H1 (cell line): ENCODE data around the gene ARMC9. TPM values are rescaled to one million over a fixed set of nuclear protein-coding genes. Genes with fewer than 3 reads are reported as not detected.

ENCODE experiments used
- CTBP2 ChIP-seq: IDR thresholded peaks from 2 replicates; pipeline ENCODE4 v1.7.0; 2011; ENCODE audit warnings: borderline replicate concordance, mild to moderate bottlenecking, moderate library complexity, mixed read lengths, low read length; ENCODE audit not compliant: insufficient read depth, insufficient read length
- RFX5 ChIP-seq: IDR thresholded peaks from 2 replicates; pipeline ENCODE4 v1.6.1; 2011; ENCODE audit warnings: low read depth, low read length, improper control_type of control experiment, borderline replicate concordance
- SP1 ChIP-seq: IDR thresholded peaks from 2 replicates; pipeline ENCODE4 v1.6.1; 2011; ENCODE audit warnings: low read depth, low read length
- SUZ12 ChIP-seq: fragments of 200-600 bp; sonication (generic); IDR thresholded peaks from 2 replicates; pipeline ENCODE4 v1.6.1; 2012; ENCODE audit warnings: mild to moderate bottlenecking, inconsistent platforms, low read length, moderate library complexity, mixed read lengths
- polyA plus RNA-seq, 7 experiments: library from polyadenylated mRNA; depleted of rRNA in 3 of 7; stranded (reverse) in 5 of 7; unstranded in 2 of 7; fragments of >200 nt in 5 of 7; fragments of 200-250 nt in 2 of 7; gene quantifications; 1 replicate in 5 of 7; 2 replicates in 1 of 7; 4 replicates in 1 of 7; pipeline versions ENCODE4 v1.2.1 to v1.2.3, GENCODE V29; 2011 to 2013; ENCODE audit warnings: missing spikeins in 2 of 7, mixed read lengths in 2 of 7
- total RNA-seq: library from RNA; stranded (reverse); fragmentation: NEBNext Ultra II Directional; extraction: Animal tissue kit (Norgen Biotek cat#: 25700); gene quantifications from 2 replicates; pipeline ENCODE4 v1.2.1, GENCODE V29; 2021
- TF ChIP-seq, protein P1 (sequence below): IDR thresholded peaks from 2 replicates; pipeline ENCODE4 v1.6.1; 2011; ENCODE audit warnings: low read depth, mild to moderate bottlenecking, low read length; ENCODE audit not compliant: insufficient read depth

ARMC9 gene
- total and polyA plus RNA-seq, 2 of the 8 experiments (the other 6 are each of a cell fraction or from before 2014, with no cell fraction given) = 23.2 to 36.1 TPM

DNA sequence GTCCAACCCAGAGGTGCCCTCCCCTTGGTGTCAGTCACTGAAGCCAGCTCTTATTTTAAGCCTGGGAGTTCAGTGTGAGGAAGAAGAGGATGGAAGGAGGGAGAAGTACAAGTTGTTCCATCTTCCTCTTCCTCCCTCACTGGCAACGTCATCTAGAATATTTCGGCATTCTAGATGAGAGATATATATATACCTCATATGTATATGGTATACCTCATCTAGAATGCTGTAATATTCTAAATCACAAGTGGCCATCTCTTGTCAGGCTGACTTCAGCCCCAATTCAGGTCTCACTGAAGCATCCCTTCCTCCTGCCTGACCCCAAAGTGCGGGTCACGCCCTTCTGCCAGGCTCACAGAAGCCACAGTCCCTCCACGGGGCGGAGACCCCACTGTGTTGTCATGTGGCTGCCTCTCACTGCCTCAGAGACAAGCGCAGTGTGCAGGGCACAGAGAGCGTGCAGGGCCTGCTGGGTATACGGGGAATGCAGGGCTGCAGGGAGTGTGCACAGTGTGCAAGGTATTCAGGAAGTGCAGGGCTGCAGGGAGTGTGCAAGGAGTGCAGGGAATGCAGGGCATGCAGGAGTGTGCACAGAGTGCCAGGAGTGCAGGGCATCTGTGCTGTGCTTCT, 164.2 kb downstream of the ARMC9 start (continued):
- TF ChIP-seq, protein P1, sequence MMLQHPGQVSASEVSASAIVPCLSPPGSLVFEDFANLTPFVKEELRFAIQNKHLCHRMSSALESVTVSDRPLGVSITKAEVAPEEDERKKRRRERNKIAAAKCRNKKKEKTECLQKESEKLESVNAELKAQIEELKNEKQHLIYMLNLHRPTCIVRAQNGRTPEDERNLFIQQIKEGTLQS = no peak
- TF ChIP-seq SP1 (no peak), CTBP2 (no peak), RFX5 (no peak), SUZ12 (no peak)
